Renal pelvis (tissue), 4 donors: ENCODE results near the gene FSTL4. TPM values are rescaled to one million over a fixed set of nuclear protein-coding genes. Genes with fewer than 3 reads are reported as not detected.
A peak's percentile ranks its signal among the peaks of the same experiment; 100 is the strongest.

Experiments
- DNase-seq: peaks from one replicate; pipeline ENCODE4 v3.0.0-alpha.2; 2013
- polyA plus RNA-seq, 3 donors: library from polyadenylated mRNA; unstranded; fragments of 120-200 nt; gene quantifications; one replicate each; pipeline ENCODE4 v1.2.1, GENCODE V29; 2013; ENCODE audit not compliant: insufficient read length in 3 of 3

The FSTL4 gene
- polyA plus RNA-seq, 3 donors, result 0.68 to 1.5 (median 0.76) TPM

- DNase-seq, result peak; percentile 4
Observed at GRCh38 chr5:133611357-133612248, 738 bp downstream of the FSTL4 start.

- DNase-seq, result peak; percentile 72
Observed at GRCh38 chr5:133610489-133611356, 1.6 kb downstream of the FSTL4 start.

- no peak for DNase-seq
Observed at GRCh38 chr5:133607451-133607850, 4.9 kb downstream of the FSTL4 start.

- DNase-seq, result no peak
Observed at GRCh38 chr5:133606835-133607234, 5.5 kb downstream of the FSTL4 start.

- DNase-seq, result no peak
Observed at GRCh38 chr5:133605323-133605722, 7.0 kb downstream of the FSTL4 start.

- no peak for DNase-seq
Observed at GRCh38 chr5:133603711-133604110, 8.6 kb downstream of the FSTL4 start.

- no peak for DNase-seq
Observed at GRCh38 chr5:133602835-133603380, 9.4 kb downstream of the FSTL4 start.

- no peak for DNase-seq
Observed at GRCh38 chr5:133599600-133599999, 12.7 kb downstream of the FSTL4 start.

GRCh38 chr5:133599044-133599443 is 13.3 kb downstream of the FSTL4 start:
- DNase-seq, result no peak

GRCh38 chr5:133596049-133596448 is 16.3 kb downstream of the FSTL4 start:
- DNase-seq, result no peak

- DNase-seq, result no peak
Observed at GRCh38 chr5:133595465-133595864, 16.9 kb downstream of the FSTL4 start.

- DNase-seq, result no peak
Observed at GRCh38 chr5:133589286-133589685, 23.1 kb downstream of the FSTL4 start.

GRCh38 chr5:133582971-133583370 is 29.4 kb downstream of the FSTL4 start:
- no peak for DNase-seq

GRCh38 chr5:133581918-133582317 is 30.4 kb downstream of the FSTL4 start:
- DNase-seq, result no peak

GRCh38 chr5:133581348-133581747 is 31.0 kb downstream of the FSTL4 start:
- DNase-seq, result no peak

GRCh38 chr5:133580618-133581017 is 31.7 kb downstream of the FSTL4 start:
- no peak for DNase-seq

- DNase-seq, result no peak
Observed at GRCh38 chr5:133579766-133580165, 32.6 kb downstream of the FSTL4 start.

- DNase-seq, result no peak
Observed at GRCh38 chr5:133569347-133569746, 43.0 kb downstream of the FSTL4 start.

- peak; percentile 55 for DNase-seq
Observed at GRCh38 chr5:133565993-133566392, 46.3 kb downstream of the FSTL4 start.

- DNase-seq, result no peak
Observed at GRCh38 chr5:133564921-133565565, 47.3 kb downstream of the FSTL4 start.

- no peak for DNase-seq
Observed at GRCh38 chr5:133562554-133562953, 49.8 kb downstream of the FSTL4 start.

- no peak for DNase-seq
Observed at GRCh38 chr5:133559960-133560359, 52.4 kb downstream of the FSTL4 start.
